Effector memory CD4-positive, alpha-beta T cell (primary cell): ENCODE results near the gene SMYD3.

Source experiments
- DNase-seq, 3 donors: peaks; one replicate each; pipeline ENCODE4 v3.0.0-alpha.2; 2020
- H3K27ac ChIP-seq: 2 replicates; pipeline ENCODE4 v1.7.0; 2013; ENCODE audit warnings: mild to moderate bottlenecking, low read length, moderate library complexity; ENCODE audit not compliant: insufficient read depth, poor library complexity, severe bottlenecking
- H3K27me3 ChIP-seq: replicated peaks from 2 replicates; pipeline ENCODE4 v1.7.0; 2013; ENCODE audit warnings: mild to moderate bottlenecking, low read length; ENCODE audit not compliant: insufficient read depth, control insufficient read depth, poor library complexity, severe bottlenecking
- H3K36me3 ChIP-seq: 2 replicates; pipeline ENCODE4 v1.7.0; 2013; ENCODE audit warnings: mild to moderate bottlenecking, low read length, moderate library complexity; ENCODE audit not compliant: control insufficient read depth, insufficient read depth
- H3K4me1 ChIP-seq: 2 replicates; pipeline ENCODE4 v1.7.0; 2013; ENCODE audit warnings: low read length, mild to moderate bottlenecking; ENCODE audit not compliant: control insufficient read depth, insufficient read depth, poor library complexity, severe bottlenecking
- H3K4me3 ChIP-seq: 2 replicates; pipeline ENCODE4 v1.7.0; 2013; ENCODE audit warnings: low read length, low read depth, mild to moderate bottlenecking; ENCODE audit not compliant: insufficient read depth, poor library complexity, severe bottlenecking
- H3K9me3 ChIP-seq: 2 replicates; pipeline ENCODE4 v1.7.0; 2013; ENCODE audit warnings: mild to moderate bottlenecking, low read length, moderate library complexity; ENCODE audit not compliant: control insufficient read depth

SMYD3 gene

GRCh38 chr1:246200225-246200624 is 306.9 kb downstream of the SMYD3 start:
- Histone ChIP-seq H3K4me1 (no peaks in the 10 kb centered on the region), H3K27me3 (no peaks in the 10 kb centered on the region), H3K36me3 (no peaks in the 10 kb centered on the region), H3K9me3 (no peaks in the 10 kb centered on the region), H3K27ac (no peak overlapping the region), H3K4me3 (no peak overlapping the region)
- DNase-seq, result no peak

- DNase-seq, result no peak
- Histone ChIP-seq H3K9me3 (no peaks in the 10 kb centered on the region), H3K4me1 (no peaks in the 10 kb centered on the region), H3K4me3 (no peak overlapping the region), H3K27ac (no peak overlapping the region), H3K36me3 (no peaks in the 10 kb centered on the region), H3K27me3 (no peaks in the 10 kb centered on the region)
Measured at GRCh38 chr1:246199086-246199645, 307.9 kb downstream of the SMYD3 start.

DNA sequence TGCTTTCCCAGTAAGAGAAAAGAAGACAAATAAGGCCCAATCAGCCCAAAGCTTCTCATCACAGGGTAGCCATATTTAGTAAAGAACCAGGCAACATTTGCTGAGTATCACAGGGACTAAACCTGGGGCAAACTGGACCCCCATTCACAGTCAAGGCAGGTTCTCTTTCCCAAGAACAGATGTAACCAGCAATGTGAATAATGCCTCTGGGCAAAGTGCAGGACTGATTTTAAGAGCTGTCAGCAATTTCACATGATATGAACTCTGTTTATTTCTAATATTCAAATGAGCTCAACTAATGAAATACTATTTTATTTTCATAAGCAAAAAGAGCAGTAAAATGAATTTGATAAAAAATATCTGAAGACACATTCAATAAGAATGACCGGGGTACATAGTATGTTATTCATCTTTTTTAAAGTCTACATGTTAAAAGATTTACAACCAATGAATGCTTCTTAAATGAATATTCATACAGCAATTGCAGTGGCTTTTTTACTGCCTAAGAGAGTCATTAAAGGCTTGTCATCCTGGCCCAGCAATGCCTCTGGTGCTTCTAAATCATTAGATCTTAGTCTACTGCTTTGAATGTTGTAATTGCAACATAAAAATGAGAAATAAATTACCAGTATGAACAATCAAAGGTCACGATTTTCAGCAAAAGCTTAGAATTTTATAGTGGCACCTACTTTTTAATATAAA is 308.8 kb downstream of the SMYD3 start:
- no peaks in the 10 kb centered on the region for H3K36me3 ChIP-seq
- H3K4me3 ChIP-seq, result no peak overlapping the region
- H3K27ac ChIP-seq, result no peak overlapping the region
- no peaks in the 10 kb centered on the region for H3K9me3 ChIP-seq
- DNase-seq, result no peak
- H3K27me3 ChIP-seq, result no peaks in the 10 kb centered on the region
- no peaks in the 10 kb centered on the region for H3K4me1 ChIP-seq

DNA sequence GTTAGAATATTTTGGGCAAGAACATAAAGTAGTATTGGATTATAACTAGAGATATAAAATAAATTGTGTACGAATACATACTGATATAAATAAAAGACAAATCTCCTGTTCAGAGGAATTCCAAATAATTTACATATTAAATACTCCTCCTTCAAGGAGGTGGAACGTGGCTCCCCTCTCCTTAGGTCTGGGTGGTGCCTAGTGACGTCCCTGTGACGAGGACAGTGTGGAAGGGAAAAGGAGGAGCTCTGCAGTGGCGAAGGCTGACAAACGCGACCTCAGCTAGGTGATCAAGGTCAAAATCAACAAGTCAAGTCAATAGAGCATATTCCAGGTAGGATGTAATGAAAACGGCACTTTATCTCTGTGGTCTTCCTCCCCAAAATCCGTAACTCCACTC is 310.0 kb downstream of the SMYD3 start:
- Histone ChIP-seq H3K4me3 (no peak overlapping the region), H3K4me1 (no peaks in the 10 kb centered on the region), H3K36me3 (no peaks in the 10 kb centered on the region), H3K9me3 (no peaks in the 10 kb centered on the region), H3K27me3 (no peaks in the 10 kb centered on the region), H3K27ac (no peak overlapping the region)
- DNase-seq, result no peak

- no peak overlapping the region for H3K4me3 ChIP-seq
- no peaks in the 10 kb centered on the region for H3K4me1 ChIP-seq
- DNase-seq, result no peak
- H3K27me3 ChIP-seq, result no peaks in the 10 kb centered on the region
- H3K9me3 ChIP-seq, result no peaks in the 10 kb centered on the region
- no peak overlapping the region for H3K27ac ChIP-seq
- H3K36me3 ChIP-seq, result no peaks in the 10 kb centered on the region
Measured at GRCh38 chr1:246195296-246195695, 311.8 kb downstream of the SMYD3 start.

DNA sequence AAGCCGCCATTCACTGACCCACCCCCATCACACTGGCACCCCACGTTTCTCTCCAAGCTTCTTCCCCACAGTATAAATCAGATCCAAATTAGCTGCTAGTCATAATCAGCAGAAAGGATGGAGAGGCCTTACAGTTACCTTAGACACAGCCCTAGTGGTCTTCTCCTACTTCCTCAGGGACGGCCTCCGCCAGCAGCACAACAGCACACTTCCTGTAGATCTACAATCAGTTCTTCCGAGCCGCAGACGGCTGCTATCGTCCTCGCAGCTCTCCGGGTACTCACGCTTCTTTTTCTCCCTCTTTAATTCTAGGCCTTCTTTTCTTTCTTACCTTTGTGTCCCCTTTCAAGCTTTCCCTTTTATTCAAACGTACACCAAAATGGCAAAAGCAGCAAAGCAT is 313.5 kb downstream of the SMYD3 start:
- no peak for DNase-seq
- Histone ChIP-seq H3K27me3 (no peaks in the 10 kb centered on the region), H3K27ac (no peak overlapping the region), H3K36me3 (no peaks in the 10 kb centered on the region), H3K4me1 (no peaks in the 10 kb centered on the region), H3K9me3 (no peaks in the 10 kb centered on the region), H3K4me3 (no peak overlapping the region)

- H3K27me3 ChIP-seq, result no peaks in the 10 kb centered on the region
Measured at GRCh38 chr1:246189126-246189525, 318.0 kb downstream of the SMYD3 start.

DNA sequence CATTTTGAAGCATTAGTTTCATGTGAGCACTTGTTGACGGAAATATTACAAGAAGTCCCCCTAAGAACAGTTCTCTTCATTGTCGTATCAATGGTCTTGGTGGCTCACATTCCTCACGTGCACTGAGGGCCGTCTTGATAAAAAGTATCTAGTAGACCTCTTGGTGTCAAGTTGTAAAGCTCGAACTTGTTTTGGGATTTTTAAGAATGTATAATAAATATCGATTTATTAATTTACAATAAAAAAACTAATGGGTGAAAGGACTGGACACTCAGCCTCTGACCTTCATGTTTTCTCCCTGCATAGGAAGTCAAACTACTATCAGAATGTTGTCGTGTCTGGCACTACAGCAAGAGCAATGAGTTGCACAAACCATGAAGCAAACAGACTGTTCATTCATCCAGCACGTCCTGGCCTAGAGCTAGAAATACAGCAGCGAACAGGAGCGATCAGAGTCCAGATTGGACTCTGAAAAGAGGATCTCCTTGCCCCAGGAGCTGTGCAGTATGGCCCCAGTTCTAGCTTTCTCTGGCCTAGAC is 319.2 kb downstream of the SMYD3 start:
- no peaks in the 10 kb centered on the region for H3K4me1 ChIP-seq
- no peaks in the 10 kb centered on the region for H3K27me3 ChIP-seq
- DNase-seq, result no peak
- no peak overlapping the region for H3K4me3 ChIP-seq
- H3K27ac ChIP-seq, result no peak overlapping the region
- H3K36me3 ChIP-seq, result peaks cover 4% of the 10 kb centered on the region
- H3K9me3 ChIP-seq, result no peaks in the 10 kb centered on the region

More at GRCh38 chr1:246189126-246189525, 318.0 kb downstream of the SMYD3 start:
- no peak overlapping the region for H3K27ac ChIP-seq
- no peaks in the 10 kb centered on the region for H3K4me1 ChIP-seq
- no peak for DNase-seq
- peaks cover 3% of the 10 kb centered on the region for H3K36me3 ChIP-seq
- H3K9me3 ChIP-seq, result no peaks in the 10 kb centered on the region
- H3K4me3 ChIP-seq, result no peak overlapping the region

GRCh38 chr1:246184503-246184902 is 322.6 kb downstream of the SMYD3 start:
- Histone ChIP-seq H3K27ac (no peak overlapping the region), H3K4me1 (no peaks in the 10 kb centered on the region), H3K36me3 (peaks cover 4% of the 10 kb centered on the region), H3K27me3 (no peaks in the 10 kb centered on the region), H3K9me3 (no peaks in the 10 kb centered on the region), H3K4me3 (no peak overlapping the region)
- no peak for DNase-seq

DNA sequence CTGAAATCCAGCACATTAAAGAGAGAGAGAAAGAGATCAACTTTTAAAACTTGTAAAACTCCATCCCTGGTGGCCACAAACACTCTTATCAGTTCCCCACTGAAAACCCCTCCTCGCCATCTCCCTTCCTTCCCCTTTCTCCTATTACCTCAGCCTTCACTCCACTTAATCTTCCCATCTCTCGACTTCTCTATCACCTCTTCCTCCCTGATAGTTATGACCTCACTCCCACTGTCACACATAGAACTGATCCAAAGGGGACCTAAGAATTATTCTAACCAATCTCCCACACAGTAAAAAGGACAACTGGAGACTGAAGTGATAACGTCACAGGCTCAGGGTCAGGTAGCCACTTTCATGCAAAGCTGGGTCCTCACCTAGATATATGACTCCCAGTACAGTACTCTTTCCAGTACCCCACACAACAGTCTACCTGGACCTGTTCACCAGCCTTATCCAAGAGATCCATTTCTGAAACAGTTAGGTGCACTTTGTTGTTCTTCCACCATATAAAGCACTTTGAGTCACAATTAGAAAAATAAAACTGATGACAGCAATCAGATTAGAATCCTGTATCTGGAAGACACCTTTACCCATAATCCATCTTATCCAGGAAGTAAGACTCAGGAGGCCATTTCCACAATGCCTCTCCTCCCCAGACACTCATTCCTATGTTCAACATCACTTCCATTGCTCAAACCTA is 324.8 kb downstream of the SMYD3 start:
- H3K36me3 ChIP-seq, result peaks cover 4% of the 10 kb centered on the region
- no peaks in the 10 kb centered on the region for H3K9me3 ChIP-seq
- no peaks in the 10 kb centered on the region for H3K27me3 ChIP-seq
- H3K4me1 ChIP-seq, result no peaks in the 10 kb centered on the region
- H3K27ac ChIP-seq, result no peak overlapping the region
- H3K4me3 ChIP-seq, result no peak overlapping the region
- DNase-seq, result no peak
